Uterus (tissue), 4 donors: Measurements from ENCODE around the gene SNAP47. TPM values are rescaled to one million over a fixed set of nuclear protein-coding genes. Genes with fewer than 3 reads are reported as not detected.

Experiments
- DNase-seq, 2 donors: peaks; one replicate each; pipeline ENCODE4 v3.0.0-alpha.2; 2019 to 2020
- H3K27ac ChIP-seq, 2 donors: fragments of 200-600 bp; sonication (generic); 1 replicate in 1 of 2; 2 replicates in 1 of 2; pipeline ENCODE4 v1.5.1; 2016 to 2018
- H3K27me3 ChIP-seq, 2 donors: fragments of 200-600 bp; sonication (generic); one replicate each; pipeline ENCODE4 v1.5.1; 2018 to 2019; ENCODE audit warnings: control low read depth in 1 of 2
- H3K36me3 ChIP-seq, 2 donors: fragments of 200-600 bp; sonication (generic); one replicate each; pipeline ENCODE4 v1.5.1; 2019; ENCODE audit warnings: control low read depth in 1 of 2
- H3K4me1 ChIP-seq, 2 donors: fragments of 200-600 bp; sonication (generic); one replicate each; pipeline ENCODE4 v1.5.1; 2018 to 2019; ENCODE audit warnings: control low read depth in 1 of 2
- H3K4me3 ChIP-seq, 2 donors: fragments of 200-600 bp; sonication (generic); 1 replicate in 1 of 2; 2 replicates in 1 of 2; pipeline ENCODE4 v1.5.1; 2018 to 2019; ENCODE audit warnings: mild to moderate bottlenecking in 1 of 2
- H3K9me3 ChIP-seq, 2 donors: fragments of 200-600 bp; sonication (generic); one replicate each; pipeline ENCODE4 v1.5.1; 2019; ENCODE audit warnings: control low read depth in 1 of 2
- POLR2A ChIP-seq, 2 donors: fragments of 450-650 bp; IDR thresholded peaks; one replicate each; pipeline ENCODE4 v1.6.1; 2016; ENCODE audit warnings: antibody characterized with exemption in 2 of 2, mild to moderate bottlenecking in 1 of 2, moderate library complexity in 1 of 2
- intact Hi-C: fragments of 100-400 bp; cut with DNase I; formaldehyde crosslinking; loops from one replicate; pipeline ENCODE4 v1.15.1; 2023; ENCODE audit warnings: low total_unique reads
- total RNA-seq, 4 donors: library from RNA; depleted of rRNA in 3 of 4; stranded (reverse); fragments of >200 nt in 3 of 4; gene quantifications; one replicate each; pipeline versions ENCODE4 v1.1.0 to v1.2.4, GENCODE V29; 2014 to 2023
- TF ChIP-seq, protein P1 (sequence below), 4 experiments: fragments of 200-600 bp in 2 of 4; fragments of 450-650 bp in 2 of 4; sonication (generic) in 2 of 4; IDR thresholded peaks; one replicate each; pipeline ENCODE4 v1.5.1; 2016 to 2019; ENCODE audit warnings: antibody characterized with exemption in 4 of 4, mild to moderate bottlenecking in 2 of 4, moderate library complexity in 1 of 4
- donor health status: DM: yes; HTN: yes; CAD: no.

The SNAP47 gene
- total RNA-seq, 4 donors from 2014 or later, result 33.3 to 75.5 (median 55.2) TPM

- DNase-seq, result peak; percentile 78 to 86
- Histone ChIP-seq H3K4me3 (peak overlapping the region in 1 of 2 donors; percentile 26), H3K36me3 (no peaks in the 10 kb centered on the region), H3K27me3 (no peaks in the 10 kb centered on the region), H3K4me1 (peaks cover 26 to 29% of the 10 kb centered on the region in 2 donors), H3K9me3 (no peaks in the 10 kb centered on the region), H3K27ac (peak overlapping the region; percentile 91 to 95)
- TF ChIP-seq, protein P1, sequence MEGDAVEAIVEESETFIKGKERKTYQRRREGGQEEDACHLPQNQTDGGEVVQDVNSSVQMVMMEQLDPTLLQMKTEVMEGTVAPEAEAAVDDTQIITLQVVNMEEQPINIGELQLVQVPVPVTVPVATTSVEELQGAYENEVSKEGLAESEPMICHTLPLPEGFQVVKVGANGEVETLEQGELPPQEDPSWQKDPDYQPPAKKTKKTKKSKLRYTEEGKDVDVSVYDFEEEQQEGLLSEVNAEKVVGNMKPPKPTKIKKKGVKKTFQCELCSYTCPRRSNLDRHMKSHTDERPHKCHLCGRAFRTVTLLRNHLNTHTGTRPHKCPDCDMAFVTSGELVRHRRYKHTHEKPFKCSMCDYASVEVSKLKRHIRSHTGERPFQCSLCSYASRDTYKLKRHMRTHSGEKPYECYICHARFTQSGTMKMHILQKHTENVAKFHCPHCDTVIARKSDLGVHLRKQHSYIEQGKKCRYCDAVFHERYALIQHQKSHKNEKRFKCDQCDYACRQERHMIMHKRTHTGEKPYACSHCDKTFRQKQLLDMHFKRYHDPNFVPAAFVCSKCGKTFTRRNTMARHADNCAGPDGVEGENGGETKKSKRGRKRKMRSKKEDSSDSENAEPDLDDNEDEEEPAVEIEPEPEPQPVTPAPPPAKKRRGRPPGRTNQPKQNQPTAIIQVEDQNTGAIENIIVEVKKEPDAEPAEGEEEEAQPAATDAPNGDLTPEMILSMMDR (IDR thresholded peaks at IDR 0.05), result no peak
- no peak for TF ChIP-seq POLR2A (IDR thresholded peaks at IDR 0.05)
- intact Hi-C loops, result no loop called here
These were observed 13.4 kb downstream of the SNAP47 start for GRCh38 chr1:227748496-227749182.

GRCh38 chr1:227749225-227749624, 14.0 kb downstream of the SNAP47 start:
- no peak for DNase-seq
- no peak for TF ChIP-seq POLR2A (IDR thresholded peaks at IDR 0.05)
- TF ChIP-seq, protein P1 (IDR thresholded peaks at IDR 0.05), result no peak
- H3K27me3 ChIP-seq, result no peaks in the 10 kb centered on the region
- peaks cover 27 to 29% of the 10 kb centered on the region in 2 donors for H3K4me1 ChIP-seq
- no peaks in the 10 kb centered on the region for H3K9me3 ChIP-seq
- H3K27ac ChIP-seq, result peak overlapping the region; percentile 91 to 95
- no peaks in the 10 kb centered on the region for H3K36me3 ChIP-seq
- intact Hi-C loops, result no loop called here
- peak overlapping the region; percentile 12 to 26 for H3K4me3 ChIP-seq

GRCh38 chr1:227749916-227750710, 14.9 kb downstream of the SNAP47 start:
- intact Hi-C loops, result no loop called here
- TF ChIP-seq, protein P1 (IDR thresholded peaks at IDR 0.05), result no peak
- no peak for TF ChIP-seq POLR2A (IDR thresholded peaks at IDR 0.05)
- no peak for DNase-seq
- Histone ChIP-seq H3K9me3 (no peaks in the 10 kb centered on the region), H3K27ac (peak overlapping the region; percentile 91 to 95), H3K4me1 (peaks cover 27 to 29% of the 10 kb centered on the region in 2 donors), H3K4me3 (no peak overlapping the region), H3K36me3 (no peaks in the 10 kb centered on the region), H3K27me3 (no peaks in the 10 kb centered on the region)

DNA sequence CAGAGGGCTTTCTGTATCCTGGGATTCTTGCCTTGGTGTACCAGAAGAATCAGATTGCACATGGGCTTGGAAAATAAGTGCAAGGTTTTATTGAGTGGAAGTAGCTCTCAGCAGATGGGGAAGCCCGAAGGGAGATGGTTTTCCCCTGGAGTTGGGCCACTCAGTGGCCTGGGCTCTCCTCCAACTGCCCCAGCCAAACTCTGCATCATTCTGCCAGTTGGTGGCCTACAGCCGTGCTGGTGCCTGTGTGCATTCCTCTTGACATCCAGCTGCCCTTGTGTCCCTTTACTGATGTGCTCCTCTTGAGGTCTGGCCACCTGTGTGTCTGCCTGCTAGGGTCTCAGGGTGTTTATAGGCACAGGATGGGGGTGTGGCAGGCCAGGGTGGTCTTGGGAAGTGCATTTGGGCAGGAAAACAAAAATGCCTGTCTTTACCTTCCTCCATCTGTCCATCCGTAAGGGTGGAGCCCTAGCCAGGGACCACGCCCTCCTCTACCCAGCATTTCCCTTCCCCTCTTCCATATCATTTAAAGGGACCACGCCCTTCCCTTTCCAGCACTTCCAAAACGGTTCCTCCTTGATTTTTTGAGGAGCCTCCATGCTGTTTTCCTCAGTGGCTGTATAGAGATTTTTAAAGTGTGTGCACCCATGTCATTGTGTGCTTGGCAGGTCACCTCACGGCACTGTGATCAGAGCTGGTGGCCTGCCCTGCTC, 18.9 kb downstream of the SNAP47 start:
- Histone ChIP-seq H3K9me3 (no peaks in the 10 kb centered on the region), H3K27me3 (no peaks in the 10 kb centered on the region), H3K27ac (peak overlapping the region; percentile 62 to 75), H3K36me3 (no peaks in the 10 kb centered on the region), H3K4me1 (peaks cover 5 to 7% of the 10 kb centered on the region in 2 donors), H3K4me3 (no peak overlapping the region)
- DNase-seq, result no peak
- TF ChIP-seq, protein P1 (IDR thresholded peaks at IDR 0.05), result no peak
- no peak for TF ChIP-seq POLR2A (IDR thresholded peaks at IDR 0.05)
- intact Hi-C loops, result no loop called here
